ENCODE data around the gene LARGE1. TPM values are rescaled to one million over a fixed set of nuclear protein-coding genes. Genes with fewer than 3 reads are reported as not detected.

The LARGE1 gene
- total RNA-seq, 1 donor from 2014 or later = 195 TPM

- DNase-seq (ENCODE audit: low spot score, unreplicated experiment) = no peak
- Mint-ChIP-seq H3K9me3 (ENCODE audit: low read depth) (no peaks in the 10 kb centered on the region), H3K4me3 (ENCODE audit: low read depth) (no peak overlapping the region)
Observed at GRCh38 chr22:33927752-33928151, 7.5 kb upstream of the LARGE1 start.

GRCh38 chr22:33925194-33925593 is 4.9 kb upstream of the LARGE1 start:
- DNase-seq (ENCODE audit: low spot score, unreplicated experiment) = no peak
- H3K36me3 Mint-ChIP-seq (ENCODE audit: insufficient read depth) = no peaks in the 10 kb centered on the region
- no peak for TF ChIP-seq CTCF (IDR thresholded peaks at IDR 0.05; ENCODE audit: unreplicated experiment)
- no peak overlapping the region for H3K4me3 Mint-ChIP-seq (ENCODE audit: low read depth)
- peaks cover 16% of the 10 kb centered on the region for H3K4me1 Mint-ChIP-seq (ENCODE audit: low read depth)
- H3K27ac Mint-ChIP-seq = no peak overlapping the region
- no peaks in the 10 kb centered on the region for H3K9me3 Mint-ChIP-seq (ENCODE audit: low read depth)
- H3K27me3 Mint-ChIP-seq = peaks cover 10% of the 10 kb centered on the region

More at GRCh38 chr22:33927752-33928151, 7.5 kb upstream of the LARGE1 start:
- peaks cover 21% of the 10 kb centered on the region for H3K27me3 Mint-ChIP-seq
- no peaks in the 10 kb centered on the region for H3K36me3 Mint-ChIP-seq (ENCODE audit: insufficient read depth)
- peaks cover 15% of the 10 kb centered on the region for H3K4me1 Mint-ChIP-seq (ENCODE audit: low read depth)
- TF ChIP-seq CTCF (IDR thresholded peaks at IDR 0.05; ENCODE audit: unreplicated experiment) = no peak
- H3K27ac Mint-ChIP-seq = no peak overlapping the region

DNA sequence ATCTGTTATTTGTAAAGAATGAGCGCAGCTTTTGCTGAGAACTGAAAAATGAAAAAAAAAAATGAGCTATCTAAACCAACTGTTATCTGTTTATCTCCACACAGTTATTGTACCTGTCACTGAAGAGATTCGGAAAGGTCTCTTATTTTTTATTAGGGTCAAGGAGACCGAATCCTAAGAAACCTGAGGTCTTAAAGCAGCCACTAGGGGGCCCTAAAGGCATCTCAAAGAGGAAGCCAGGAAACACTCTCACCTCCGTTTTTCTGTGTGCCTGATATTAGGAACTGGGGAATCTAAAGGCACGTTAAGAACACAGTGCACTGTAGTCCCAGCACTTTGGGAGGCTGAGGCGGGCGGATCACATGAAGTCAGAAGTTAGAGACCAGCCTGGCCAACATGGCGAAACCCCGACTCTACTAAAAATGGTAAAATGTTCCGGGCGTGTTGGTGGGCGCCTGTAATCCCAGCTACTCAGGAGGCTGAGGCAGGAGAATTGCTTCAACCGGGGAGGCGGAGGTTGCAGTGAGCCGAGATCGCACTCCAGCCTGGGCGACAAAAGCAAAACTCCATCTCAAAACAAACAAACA is 3.5 kb upstream of the LARGE1 start:
- no peaks in the 10 kb centered on the region for H3K36me3 Mint-ChIP-seq (ENCODE audit: insufficient read depth)
- peaks cover 4% of the 10 kb centered on the region for H3K27me3 Mint-ChIP-seq
- peak; percentile 90 for TF ChIP-seq CTCF (IDR thresholded peaks at IDR 0.05; ENCODE audit: unreplicated experiment)
- DNase-seq (ENCODE audit: low spot score, unreplicated experiment) = peak; percentile 46
- no peaks in the 10 kb centered on the region for H3K9me3 Mint-ChIP-seq (ENCODE audit: low read depth)
- peak overlapping the region; percentile 92 for H3K4me3 Mint-ChIP-seq (ENCODE audit: low read depth)
- H3K4me1 Mint-ChIP-seq (ENCODE audit: low read depth) = peaks cover 20% of the 10 kb centered on the region
- no peak overlapping the region for H3K27ac Mint-ChIP-seq

DNA sequence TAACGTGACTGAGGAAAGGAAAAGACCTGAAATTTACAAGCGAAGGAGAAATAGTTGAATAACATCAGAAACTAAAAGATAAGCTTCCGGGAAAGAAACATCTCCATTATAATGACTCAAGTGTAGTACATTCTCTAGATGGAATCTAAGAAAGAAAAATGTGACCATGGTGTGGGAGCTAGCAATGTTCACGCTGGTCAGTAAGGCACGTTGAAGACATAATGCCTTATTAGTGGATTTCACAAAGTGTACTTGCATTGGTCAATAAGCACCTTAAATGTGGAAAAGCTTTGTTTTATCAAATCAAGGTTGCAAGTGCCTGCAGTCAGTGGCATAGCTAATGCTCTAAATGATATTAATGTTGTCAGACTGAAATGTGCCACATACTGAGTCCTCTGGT is 2.8 kb upstream of the LARGE1 start:
- DNase-seq (ENCODE audit: low spot score, unreplicated experiment) = no peak
- peaks cover 3% of the 10 kb centered on the region for H3K27me3 Mint-ChIP-seq
- no peaks in the 10 kb centered on the region for H3K36me3 Mint-ChIP-seq (ENCODE audit: insufficient read depth)
- TF ChIP-seq CTCF (IDR thresholded peaks at IDR 0.05; ENCODE audit: unreplicated experiment) = no peak
- peak overlapping the region; percentile 92 for H3K4me3 Mint-ChIP-seq (ENCODE audit: low read depth)
- peaks cover 28% of the 10 kb centered on the region for H3K4me1 Mint-ChIP-seq (ENCODE audit: low read depth)
- no peaks in the 10 kb centered on the region for H3K9me3 Mint-ChIP-seq (ENCODE audit: low read depth)
- H3K27ac Mint-ChIP-seq = peak overlapping the region; percentile 59

- no peaks in the 10 kb centered on the region for H3K36me3 Mint-ChIP-seq (ENCODE audit: insufficient read depth)
- peak; percentile 57 for DNase-seq (ENCODE audit: low spot score, unreplicated experiment)
- H3K4me3 Mint-ChIP-seq (ENCODE audit: low read depth) = peak overlapping the region; percentile 92
- no peak for TF ChIP-seq CTCF (IDR thresholded peaks at IDR 0.05; ENCODE audit: unreplicated experiment)
- no peaks in the 10 kb centered on the region for H3K9me3 Mint-ChIP-seq (ENCODE audit: low read depth)
- no peaks in the 10 kb centered on the region for H3K27me3 Mint-ChIP-seq
- peaks cover 35% of the 10 kb centered on the region for H3K4me1 Mint-ChIP-seq (ENCODE audit: low read depth)
- peak overlapping the region; percentile 59 for H3K27ac Mint-ChIP-seq
Observed at GRCh38 chr22:33922349-33922681, 2.0 kb upstream of the LARGE1 start.
